GM19240 (cell line): ENCODE data around the gene SCYL2.
"Not testable (repeated sequence)": the region's sequence is repeated elsewhere in the genome, so short reads cannot be mapped to it uniquely, and the experiment has no call there.

Experiments used
- DNase-seq: peaks from one replicate; pipeline ENCODE4 v3.0.0; 2011; ENCODE audit warnings: low spot score; ENCODE audit not compliant: insufficient read length

The SCYL2 gene

DNA sequence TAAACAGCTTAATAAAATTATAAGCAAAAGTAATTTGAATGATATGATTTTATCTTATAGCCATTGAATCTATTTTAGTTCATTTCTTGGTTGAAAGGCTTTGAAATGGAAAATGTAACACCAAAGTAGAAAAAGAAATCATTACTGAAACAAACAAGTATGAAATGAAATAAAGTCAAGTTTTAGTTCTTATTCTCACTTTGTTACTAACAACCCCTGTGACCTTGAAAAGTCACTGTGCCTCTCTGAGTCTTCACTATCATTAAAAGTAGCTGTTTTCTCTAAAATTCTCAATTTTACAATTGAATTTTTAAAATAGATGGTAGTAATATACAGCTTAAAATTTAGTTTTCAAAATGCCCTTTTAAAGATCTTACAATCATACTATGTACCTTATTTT is 57.5 kb downstream of the SCYL2 start:
- DNase-seq = no peak

GRCh38 chr12:100326208-100326607 is 59.2 kb downstream of the SCYL2 start:
- DNase-seq = no peak

DNA sequence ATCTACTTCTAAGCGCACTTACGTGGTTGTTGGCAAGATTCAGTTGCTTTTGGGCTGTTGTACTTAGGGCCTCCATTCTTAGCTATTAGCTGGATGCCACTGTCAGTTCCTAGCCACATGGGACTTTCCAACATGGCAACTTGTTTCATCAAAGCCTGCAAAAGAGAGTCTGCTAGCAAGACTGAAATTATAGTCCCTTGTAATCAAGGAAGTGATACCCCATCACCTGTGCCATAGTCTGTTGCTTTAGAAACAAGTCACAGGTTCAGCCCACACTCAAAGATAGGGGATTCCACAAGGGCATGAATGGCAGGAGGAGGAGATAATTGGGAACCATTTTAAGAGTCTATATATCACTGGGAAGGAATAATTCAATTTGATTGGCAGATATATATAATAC is 62.8 kb downstream of the SCYL2 start:
- no peak for DNase-seq

DNA sequence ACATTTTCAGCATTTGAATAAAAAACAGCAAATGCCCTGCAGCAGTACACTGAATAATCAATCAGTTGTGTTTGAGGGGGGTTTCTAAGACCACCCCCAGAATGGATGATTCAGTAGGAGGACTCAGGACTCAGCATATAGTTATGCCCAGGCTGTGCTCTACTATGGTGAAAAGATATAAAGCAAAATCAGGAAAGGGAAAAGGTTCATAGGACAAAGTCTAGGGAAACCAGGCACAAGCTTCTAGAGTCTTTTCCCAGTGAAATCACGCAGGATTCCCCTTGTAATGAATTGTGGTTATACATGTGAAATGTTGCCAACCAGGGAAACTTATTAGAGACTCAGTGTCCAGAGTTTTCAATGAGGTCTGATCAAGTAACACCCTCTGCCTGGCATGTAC is 64.9 kb downstream of the SCYL2 start:
- DNase-seq = no peak

DNA sequence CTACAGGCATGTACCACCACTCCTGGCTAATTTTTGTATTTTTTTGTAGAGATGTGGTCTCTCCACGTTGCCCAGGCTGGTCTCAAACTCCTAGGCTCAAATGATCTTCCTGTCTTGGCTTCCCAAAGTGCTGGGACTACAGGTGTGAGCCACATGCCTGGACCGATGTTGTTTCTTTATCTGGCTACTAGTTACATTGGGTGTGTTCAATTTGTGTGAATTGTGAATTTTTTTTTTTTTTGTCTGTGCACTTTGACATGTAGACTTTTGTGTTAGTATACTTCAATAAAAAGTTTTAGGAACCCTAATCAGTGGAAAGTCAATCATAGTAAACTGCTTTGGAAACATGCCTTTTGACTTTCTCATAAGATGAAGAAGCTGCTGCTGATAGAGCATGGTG is 65.9 kb downstream of the SCYL2 start:
- DNase-seq = no peak

DNA sequence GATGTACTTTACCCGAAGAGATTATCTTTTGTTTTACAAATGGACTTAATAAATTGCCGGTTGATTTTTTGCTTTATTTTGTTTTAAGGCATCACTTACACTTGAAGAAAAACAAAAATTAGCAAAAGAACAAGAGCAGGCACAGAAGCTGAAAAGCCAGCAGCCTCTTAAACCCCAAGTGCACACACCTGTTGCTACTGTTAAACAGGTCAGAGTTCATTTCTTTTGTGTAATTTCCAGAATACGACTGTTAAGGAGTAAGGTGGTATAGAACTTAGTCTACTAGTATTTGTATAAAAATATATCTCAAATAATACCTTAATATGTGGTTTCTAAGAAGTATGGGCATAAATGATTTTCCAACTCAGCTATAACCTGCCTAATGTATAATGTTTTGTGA is 70.3 kb downstream of the SCYL2 start:
- no peak for DNase-seq

DNA sequence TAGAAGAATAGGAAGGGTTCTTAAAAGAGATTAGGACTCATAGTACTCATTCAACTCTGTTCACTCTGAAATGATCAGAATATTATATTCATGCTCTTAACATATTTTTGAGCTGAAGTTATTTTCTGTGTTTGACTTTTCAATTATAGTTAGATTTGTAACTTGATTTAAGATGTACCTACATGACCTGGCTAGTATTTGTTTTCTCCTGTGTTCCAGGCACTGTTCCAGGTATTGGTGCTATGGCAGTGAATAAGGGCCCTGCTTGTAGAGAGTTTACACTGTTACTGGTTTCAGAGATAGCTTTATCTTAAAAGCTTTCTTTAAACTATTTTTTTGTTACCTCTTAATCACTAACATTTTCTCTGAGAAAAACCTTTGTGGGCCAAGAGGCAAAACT is 70.8 kb downstream of the SCYL2 start:
- DNase-seq = no peak

- DNase-seq = no peak
Observed at GRCh38 chr12:100339071-100339470, 72.1 kb downstream of the SCYL2 start.

- not testable (repeated sequence) for DNase-seq
Observed at GRCh38 chr12:100342897-100343296, 75.9 kb downstream of the SCYL2 start.

DNA sequence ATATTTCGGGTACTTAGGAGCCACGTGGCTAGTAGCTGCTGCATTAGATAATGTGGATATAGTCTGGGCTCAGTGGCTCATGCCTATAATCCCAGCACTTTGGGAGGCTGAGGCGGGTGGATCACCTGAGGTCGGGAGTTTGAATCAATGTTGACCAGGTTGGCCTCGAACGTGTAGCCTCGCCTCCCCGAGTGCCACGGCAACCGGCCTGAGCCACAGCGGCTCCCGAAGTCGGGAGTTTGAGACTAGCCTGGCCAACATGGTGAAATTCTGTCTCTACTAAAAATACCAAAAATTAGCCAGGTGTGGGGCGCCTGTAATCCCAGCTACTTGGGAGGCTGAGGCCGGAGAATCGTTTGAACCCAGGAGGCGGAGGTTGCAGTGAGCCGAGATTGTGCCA is 77.4 kb downstream of the SCYL2 start:
- DNase-seq = not testable (repeated sequence)

DNA sequence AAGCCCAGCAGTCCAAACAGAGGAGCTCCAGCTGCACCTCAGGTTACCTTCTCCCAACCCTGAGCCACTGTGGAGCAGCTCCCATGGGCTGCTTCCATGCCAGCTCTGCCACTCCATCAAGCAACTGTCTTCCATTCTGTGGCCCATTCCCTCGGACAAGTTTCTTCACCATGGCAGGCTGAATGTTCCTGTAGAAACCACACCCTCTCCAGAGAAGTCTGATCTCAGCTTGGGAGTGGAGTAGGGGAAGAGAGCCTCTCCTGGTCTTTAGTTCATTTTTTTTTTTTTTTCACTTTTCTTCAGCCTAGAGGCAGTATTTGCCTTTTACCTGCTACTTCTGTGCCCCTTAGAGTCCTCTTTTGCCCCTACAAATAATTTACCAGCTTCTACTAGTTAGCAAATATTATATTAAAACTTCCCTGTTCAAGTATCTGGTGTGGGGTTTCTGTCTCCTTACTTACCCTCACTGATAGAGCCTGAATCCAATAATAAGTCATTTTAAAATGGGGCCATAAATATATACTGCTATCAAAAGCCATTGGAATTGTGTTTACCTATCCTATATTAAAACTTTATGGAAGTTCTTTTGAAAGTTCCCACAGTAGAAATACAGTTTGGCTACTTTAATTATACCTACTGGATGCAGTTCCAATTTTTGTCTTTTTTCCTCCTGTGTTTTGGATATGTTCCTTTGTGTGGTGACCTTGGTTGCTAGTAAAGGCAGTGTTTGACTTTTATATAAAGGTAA is 78.2 kb downstream of the SCYL2 start:
- no peak for DNase-seq

DNA sequence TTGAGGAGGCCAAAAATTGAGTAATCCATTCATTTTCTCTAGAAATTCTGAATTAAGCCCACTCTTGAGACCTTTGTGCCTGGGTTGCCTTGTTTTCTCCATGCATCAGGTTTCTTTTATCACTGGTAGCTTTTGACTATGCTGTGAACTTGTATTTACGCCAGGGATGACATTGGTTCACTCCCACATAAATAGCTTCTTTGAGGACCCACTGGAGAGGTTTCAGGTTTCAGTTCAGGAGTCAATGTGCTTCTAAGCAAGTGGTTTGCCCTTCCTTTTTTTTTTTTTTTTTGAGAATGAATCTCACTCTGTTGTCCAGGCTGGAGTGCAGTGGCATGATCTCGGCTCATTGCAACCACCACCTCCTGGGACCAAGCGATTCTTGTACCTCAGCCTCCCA is 79.7 kb downstream of the SCYL2 start:
- no peak for DNase-seq

DNA sequence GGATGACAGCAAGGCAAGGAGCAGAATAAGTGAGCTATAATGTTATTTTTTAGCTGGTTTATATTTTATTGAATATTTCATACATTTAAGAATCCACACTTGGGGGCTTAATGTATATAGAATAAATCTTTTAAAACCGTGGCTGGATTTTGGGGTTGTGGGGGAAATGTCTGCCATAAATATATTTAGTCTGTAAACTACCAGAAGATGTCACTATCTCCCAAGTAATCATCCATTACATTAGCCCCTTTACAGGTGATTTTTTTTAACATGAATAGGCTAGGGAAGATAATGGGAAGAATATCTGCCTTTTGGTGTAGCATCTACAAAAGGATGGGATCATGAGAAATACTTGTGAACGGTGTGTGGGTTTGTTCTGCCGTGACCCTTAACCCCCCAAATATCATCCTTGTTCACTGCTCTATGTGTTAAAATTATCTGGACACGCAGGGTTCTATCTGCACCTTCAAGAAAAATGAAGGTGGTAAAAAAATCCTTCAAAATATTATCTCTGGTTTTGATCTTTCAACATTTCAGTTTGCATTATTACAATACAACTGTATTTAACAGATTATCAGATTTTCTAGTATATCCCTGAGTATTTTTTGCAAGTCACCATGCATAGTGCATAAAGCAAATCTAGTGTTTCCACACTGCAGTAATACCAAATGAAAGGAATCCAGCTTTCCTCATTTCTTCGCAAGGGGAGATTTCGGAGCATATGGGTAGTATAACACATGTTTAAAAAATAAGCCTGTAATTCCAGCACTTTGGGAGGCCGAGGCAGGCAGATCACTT is 81.9 kb downstream of the SCYL2 start:
- DNase-seq = no peak

DNA sequence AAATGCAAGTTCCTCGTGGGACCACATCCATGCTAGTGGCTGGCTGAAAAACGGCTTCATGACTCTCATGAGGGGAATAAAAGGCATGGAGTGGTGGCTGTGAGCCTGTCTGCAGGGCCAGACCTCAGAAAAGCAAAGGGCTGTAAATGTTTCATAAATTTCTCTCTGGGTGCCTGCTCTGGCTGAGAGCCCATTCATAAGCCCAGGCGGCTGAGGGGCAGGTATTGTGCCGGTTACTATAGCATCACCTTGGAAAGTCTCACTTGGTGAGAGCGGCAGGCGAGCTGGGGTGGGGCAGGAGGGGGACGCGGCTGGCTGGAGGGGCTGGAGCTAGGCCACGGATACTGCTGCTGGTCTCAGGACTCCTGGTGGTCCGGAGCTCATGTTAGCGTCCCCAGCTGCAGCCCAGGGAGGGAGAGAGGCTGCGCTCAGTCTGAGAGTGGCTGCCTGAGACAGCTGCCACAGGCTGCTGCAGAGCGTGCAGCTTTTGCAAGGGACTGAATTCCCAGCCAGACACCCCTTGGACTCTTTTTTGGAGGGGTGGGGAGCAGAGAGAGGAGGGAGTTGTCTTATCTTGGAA is 89.8 kb downstream of the SCYL2 start, which contains the start of gene SLC17A8:
TSS of gene SLC17A8 (plus strand) at position 431 of the 580 bp plus-strand sequence. CDS start 318 bp downstream, outside the sequence.
- DNase-seq = no peak

DNA sequence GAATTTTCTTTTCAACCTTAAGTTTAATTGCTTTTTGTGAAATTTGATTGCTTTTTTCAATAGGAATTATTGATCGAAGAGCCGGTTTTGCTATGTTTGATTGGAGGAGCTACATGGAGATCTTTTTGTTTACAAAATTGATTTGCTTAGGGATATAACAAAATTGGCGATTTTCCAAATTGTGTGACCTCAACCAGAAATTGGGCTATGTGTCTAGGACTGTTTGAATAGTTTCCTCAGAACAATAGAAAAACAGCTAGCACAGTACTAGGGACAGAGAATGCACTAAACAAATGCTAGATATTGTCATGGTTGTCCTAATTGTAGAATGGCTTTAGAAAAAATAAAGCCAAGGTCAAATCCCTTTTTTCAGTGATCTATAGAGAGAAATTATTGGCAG is 92.3 kb downstream of the SCYL2 start:
- no peak for DNase-seq

- no peak for DNase-seq
Observed at GRCh38 chr12:100359822-100360221, 92.8 kb downstream of the SCYL2 start.

DNA sequence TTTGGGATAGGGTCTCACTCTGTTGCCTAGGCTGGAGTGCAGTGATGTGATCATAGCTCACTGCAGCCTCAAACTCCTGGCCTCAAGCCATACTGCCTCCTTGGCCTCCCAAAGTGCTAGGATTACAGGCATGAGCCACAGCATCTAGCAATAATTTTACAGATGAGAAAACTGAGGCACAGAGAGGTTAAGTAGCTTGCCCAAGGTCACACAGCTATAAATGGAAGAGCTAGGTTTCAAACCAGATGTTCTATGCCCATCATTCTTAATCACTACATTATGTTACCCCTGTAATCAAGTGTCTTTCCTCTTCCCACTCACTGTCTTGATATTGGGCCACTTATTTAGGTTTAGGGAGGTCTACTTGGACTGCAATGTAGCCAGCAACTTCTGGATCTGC is 93.5 kb downstream of the SCYL2 start:
- no peak for DNase-seq

- no peak for DNase-seq
Observed at GRCh38 chr12:100364324-100364723, 97.3 kb downstream of the SCYL2 start.

DNA sequence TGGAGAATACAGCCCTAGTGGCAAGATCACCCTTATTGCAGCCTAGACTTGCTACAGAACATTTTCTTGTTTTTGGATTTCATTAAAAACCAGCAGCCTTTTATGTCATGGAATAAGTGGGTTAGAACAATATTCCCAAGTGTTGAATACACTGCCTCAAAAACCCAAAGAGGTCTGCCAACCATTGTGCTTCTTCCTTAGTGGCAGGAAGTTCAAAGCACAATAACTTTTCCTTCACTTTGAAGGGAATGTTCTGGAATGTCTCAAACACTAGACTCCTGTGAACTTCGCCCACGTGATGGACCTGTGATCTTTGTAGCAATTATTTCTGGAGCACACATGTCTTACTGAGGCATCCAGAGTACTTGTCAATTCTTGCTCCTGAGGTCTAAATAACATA is 98.4 kb downstream of the SCYL2 start:
- no peak for DNase-seq

DNA sequence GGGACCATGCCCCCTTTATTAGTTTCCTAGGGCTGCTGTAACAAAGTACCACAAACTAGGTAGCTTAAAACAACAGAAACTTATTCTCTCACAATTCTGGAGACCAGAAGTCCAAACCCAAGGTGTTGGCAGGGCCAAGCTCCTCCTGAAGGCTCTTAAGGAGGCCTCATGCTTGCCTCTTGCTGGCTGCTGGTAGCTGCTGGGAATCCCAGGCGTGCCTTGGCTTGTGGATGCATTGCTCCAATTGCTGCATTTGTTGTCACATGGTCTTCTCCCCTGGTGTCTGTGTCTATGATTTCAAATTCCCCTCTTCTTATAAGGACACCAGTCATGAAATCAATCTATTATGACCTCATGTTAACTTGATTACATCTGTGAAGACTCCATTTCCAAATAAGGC is 101.1 kb downstream of the SCYL2 start:
- DNase-seq = no peak

DNA sequence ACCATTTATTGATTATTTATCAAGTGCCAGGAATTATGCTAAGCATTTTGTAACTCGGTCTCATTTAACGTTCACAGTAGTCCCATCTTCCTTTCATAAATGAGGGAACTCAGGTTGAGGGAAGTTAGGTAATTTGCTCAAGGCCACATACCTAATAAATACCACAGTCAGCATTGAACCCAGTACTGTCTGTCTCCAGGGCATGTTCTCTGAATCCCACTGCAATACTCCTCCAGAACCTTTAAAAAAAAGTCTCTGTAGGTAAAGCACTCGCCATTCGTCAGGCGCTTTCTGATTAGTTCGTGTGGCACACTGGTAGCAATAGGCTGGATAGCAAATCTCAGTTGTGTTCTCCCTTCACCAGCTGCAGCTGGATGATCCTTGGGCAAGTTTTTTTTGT is 104.2 kb downstream of the SCYL2 start:
- DNase-seq = no peak

DNA sequence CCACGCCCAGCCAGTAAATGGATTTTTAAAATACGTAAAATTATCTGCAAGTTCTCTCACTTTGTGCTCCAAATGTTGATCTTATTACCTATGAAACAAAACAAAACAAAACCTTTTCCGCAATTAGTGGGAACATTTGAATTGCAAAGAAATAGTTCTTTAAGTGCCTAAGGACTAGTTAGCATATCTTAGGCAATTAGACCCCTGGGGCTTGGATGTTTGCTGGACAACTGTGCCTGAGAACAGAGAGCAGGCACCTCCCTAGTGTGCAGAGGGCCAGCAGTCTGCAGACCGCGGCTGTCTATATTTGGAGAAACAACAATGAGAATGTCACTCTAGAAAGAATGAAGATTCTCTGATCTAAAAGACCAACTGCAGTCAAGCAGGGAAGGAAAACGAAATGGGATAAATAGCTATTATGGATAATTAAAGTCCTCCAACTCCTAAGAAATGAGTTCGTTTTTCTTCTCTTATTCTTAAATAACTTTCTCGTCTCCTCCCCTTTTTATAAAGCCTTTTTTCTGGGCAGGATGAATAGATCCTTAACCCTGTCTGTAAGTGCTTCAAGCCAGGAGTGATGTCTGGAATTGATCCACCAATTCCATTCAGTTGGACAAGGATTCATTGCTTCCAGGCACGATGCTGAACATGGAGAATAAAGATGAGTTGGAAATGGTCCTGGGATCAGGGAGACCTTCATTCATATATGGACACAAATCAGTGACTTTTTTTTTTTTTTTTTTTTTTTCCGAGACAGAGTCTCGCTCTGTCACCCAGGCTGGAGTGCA is 106.1 kb downstream of the SCYL2 start:
- DNase-seq = no peak
